HG03175 (cell line): Measurements from ENCODE around the gene ARMC6.

Source experiments
- ATAC-seq: cut with Tn5 transposase; IDR thresholded peaks from one replicate; pipeline ENCODE4 v1.9.1; 2021; ENCODE audit warnings: mild to moderate bottlenecking, moderate library complexity; ENCODE audit not compliant: unreplicated experiment

Gene ARMC6

GRCh38 chr19:19033426-19034203 lies at the start of gene ARMC6, which contains the start of gene SUGP2:
Gene ARMC6, plus strand, starts transcription at chr19:19033603. Its CDS starts 607 bp downstream, at chr19:19034210.
Gene SUGP2, minus strand, starts transcription at chr19:19033517. Its CDS starts 2,446 bp downstream, at chr19:19031071.
- ATAC-seq, result peak; percentile 69

DNA sequence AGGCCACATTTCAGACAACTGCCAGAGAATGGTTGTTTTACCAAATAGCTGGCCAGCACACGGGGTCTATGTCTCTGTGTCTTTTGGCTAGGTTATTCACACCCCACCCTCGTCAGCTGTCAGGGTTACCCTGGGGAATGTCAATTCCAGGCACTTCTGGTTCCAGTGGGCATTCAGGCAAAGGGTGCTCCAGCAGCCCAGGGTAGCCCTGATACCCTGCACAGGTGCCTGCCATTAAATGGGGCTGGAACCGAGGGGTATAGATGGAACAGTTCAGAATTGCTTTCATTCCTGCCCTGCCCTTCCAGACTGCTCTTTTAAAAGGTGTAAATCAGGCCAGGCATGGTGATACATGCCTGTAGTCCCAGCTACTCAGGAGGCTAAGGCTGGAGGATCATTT lies 49.2 kb upstream of the ARMC6 start:
- no peak for ATAC-seq

DNA sequence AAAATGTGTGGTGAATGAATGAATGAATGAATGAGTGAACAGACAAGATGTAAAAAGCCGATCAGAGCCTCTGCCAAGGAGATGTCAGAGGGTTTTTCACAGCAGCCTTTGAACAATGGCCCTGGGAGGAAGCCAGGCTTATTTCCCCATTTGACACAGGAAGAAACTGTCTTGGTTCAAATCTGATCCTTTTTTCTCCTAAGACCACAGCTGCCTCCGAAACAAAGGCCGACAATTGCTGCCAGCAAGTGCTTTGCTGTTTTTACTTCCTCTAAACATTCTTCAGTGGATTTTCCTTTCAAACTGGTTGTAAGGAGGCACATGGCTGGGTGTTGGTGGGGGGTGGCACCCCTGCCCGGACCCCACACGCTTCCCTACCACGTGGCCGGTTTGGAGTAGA lies 48.1 kb upstream of the ARMC6 start:
- no peak for ATAC-seq

DNA sequence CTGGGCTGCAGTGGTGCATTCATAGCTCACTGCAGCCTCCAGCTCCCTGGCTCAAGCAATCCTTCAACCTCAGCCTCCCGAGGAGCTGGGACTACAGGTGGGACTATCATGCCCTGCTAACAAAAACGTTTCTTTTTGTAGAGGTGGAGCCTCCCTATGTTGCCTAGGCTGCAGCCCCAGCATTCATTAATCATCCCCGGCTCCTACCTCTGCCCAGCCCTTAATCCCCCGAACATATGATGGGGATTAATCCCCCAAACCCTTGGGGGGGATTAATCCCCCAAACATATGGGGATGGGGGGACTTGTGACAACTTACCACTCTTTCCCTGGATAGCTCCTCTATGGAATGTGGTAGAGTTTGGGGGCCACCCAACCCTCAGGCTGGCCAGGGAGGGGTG lies 45.9 kb upstream of the ARMC6 start:
- ATAC-seq, result no peak

GRCh38 chr19:18989316-18989715 lies 44.1 kb upstream of the ARMC6 start:
- no peak for ATAC-seq

DNA sequence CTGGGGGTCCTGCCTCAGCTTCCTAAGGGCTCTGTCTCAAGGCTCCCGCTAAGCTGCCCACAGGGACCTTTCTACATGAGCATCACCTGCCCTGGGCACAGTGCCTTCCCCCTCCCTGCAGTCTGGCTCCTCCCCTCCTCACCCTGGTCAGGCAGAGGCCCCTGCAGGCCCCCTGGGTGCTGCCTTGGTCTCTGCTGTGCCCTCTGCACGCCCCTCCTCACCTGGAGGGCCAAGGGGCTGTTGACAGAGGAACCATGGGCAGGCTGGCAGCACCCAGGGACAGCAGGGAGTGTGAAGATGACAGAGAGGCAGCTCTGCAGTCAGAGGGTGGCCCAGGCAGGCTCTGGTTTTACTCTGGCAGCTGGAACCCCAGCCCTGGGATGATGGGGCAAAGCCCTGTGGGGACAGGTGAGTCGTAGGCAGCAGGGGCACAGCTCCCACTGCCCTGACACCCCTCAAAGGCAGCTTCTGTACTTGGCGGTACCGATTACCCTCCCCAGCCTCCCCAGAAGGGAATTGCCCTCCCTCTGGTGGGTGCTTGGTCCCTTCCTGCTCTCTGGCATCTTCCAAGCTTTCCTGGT lies 43.2 kb upstream of the ARMC6 start:
- ATAC-seq, result no peak

- ATAC-seq, result no peak
Observed at GRCh38 chr19:18991006-18991405, 42.4 kb upstream of the ARMC6 start.

- ATAC-seq, result no peak
Observed at GRCh38 chr19:18991468-18991867, 41.9 kb upstream of the ARMC6 start.

DNA sequence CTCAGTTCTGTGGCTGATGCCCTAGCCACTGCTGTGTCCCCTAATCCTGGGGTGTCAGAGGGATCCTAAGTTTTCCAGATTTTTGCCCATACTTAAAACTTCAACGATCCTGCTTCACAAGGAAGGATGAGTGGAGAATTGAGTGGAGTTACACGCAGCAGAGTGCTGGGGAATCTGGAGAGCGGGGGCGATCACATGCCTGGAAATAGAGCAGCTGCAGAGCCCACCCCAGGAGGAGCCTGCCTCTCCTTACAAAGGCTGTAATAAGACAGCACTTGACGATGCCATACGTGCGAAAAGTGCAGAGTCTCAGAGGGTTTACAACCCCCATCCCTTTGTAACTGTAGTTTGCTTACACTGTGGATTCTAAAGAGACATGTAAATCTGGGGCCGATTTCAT lies 40.7 kb upstream of the ARMC6 start:
- ATAC-seq, result no peak

GRCh38 chr19:18993115-18993514 lies 40.3 kb upstream of the ARMC6 start:
- ATAC-seq, result no peak

GRCh38 chr19:18995804-18996241 lies 37.6 kb upstream of the ARMC6 start:
- ATAC-seq, result no peak

DNA sequence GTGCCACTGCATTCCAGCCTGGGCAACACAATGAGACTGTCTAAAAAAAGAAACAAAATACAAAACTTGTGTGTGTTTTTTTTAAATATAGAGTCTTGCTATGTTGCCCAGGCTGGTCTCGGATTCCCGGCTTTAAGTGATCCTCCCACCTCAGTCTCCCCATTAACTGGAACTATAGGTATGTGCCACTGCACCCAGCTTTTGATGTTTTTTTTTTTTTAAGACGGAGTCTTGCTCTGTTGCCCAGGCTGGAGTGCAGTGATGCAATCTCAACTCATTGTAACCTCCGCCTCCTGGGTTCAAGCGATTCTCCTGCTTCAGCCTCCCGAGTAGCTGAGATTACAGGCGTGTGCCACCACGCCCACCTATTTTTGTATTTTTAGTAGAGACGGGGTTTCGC lies 37.1 kb upstream of the ARMC6 start:
- no peak for ATAC-seq

- ATAC-seq, result no peak
Observed at GRCh38 chr19:18996796-18997394, 36.5 kb upstream of the ARMC6 start.

- ATAC-seq, result no peak
Observed at GRCh38 chr19:18998276-18998675, 35.1 kb upstream of the ARMC6 start.

- ATAC-seq, result no peak
Observed at GRCh38 chr19:18999016-18999758, 34.2 kb upstream of the ARMC6 start.

- no peak for ATAC-seq
Observed at GRCh38 chr19:18999896-19000620, 33.3 kb upstream of the ARMC6 start.

- ATAC-seq, result no peak
Observed at GRCh38 chr19:19004144-19004543, 29.3 kb upstream of the ARMC6 start.

DNA sequence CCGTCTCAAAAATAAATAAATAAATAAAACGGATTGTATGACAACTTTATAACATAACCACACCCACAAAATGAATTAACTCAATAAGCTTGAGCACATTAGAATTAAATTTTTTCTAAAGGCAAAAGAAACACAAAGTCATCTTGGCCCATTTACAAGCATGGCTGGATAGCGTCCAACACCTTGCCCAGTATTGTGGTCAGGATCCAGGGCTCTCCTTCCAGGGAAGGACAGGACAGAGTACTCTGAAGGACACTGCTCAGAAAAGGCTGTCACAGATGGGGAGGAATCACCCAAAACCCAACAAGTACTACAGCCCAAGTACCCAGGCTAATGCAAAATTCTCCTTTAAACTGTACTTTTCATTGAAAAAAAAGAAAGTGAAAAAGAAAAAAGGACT lies 27.2 kb upstream of the ARMC6 start:
- no peak for ATAC-seq

DNA sequence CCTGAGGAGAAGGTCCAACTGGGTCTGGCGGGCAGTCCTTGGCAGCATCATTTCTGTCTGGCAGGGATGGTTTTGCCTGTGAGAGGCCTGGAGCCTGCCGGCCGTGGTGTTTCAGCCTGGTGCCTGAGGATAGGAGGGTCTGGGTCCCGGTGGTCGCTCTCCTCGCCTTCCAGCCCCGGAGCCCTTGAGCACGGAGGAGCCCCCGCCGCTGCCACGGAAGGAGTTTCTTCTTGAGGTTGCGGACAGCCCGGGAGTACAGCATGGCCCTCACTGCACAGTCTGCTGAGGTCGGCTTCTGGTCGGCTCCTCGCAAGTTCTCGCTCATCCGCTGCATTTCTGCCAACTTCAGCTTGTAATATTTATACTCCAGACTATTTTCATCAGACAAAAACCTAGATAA lies 23.5 kb upstream of the ARMC6 start:
- ATAC-seq, result no peak

- no peak for ATAC-seq
Observed at GRCh38 chr19:19010551-19010950, 22.9 kb upstream of the ARMC6 start.

- no peak for ATAC-seq
Observed at GRCh38 chr19:19021115-19021514, 12.3 kb upstream of the ARMC6 start.
